CD14-positive monocyte (primary cell): ENCODE data around the gene SRCIN1. TPM values are rescaled to one million over a fixed set of nuclear protein-coding genes. Genes with fewer than 3 reads are reported as not detected.

Source experiments
- DNase-seq, 3 donors: peaks; one replicate each; pipeline ENCODE4 v3.0.0-alpha.2; 2011 to 2022
- H2AFZ ChIP-seq: 2 replicates; pipeline ENCODE4 v1.6.0; 2012; ENCODE audit warnings: mild to moderate bottlenecking, low read depth, low read length, inconsistent platforms; ENCODE audit not compliant: insufficient read depth, poor library complexity, severe bottlenecking
- H3K27ac ChIP-seq, 2 donors: 1 replicate in 1 of 2; 2 replicates in 1 of 2; pipeline ENCODE4 v1.5.1; 2012 to 2013; ENCODE audit warnings: low read length in 2 of 2, control low read depth in 1 of 2, inconsistent platforms in 1 of 2, low read depth in 1 of 2, mild to moderate bottlenecking in 1 of 2
- H3K27me3 ChIP-seq, 2 donors: one replicate each; pipeline versions ENCODE4 v1.6.0 to v1.6.1; 2011 to 2013; ENCODE audit warnings: low read length in 2 of 2; ENCODE audit not compliant: control insufficient read depth in 2 of 2, insufficient read depth in 2 of 2
- H3K36me3 ChIP-seq, 2 donors: replicated peaks in 1 of 2; 1 replicate in 1 of 2; 2 replicates in 1 of 2; pipeline versions ENCODE4 v1.5.1 to v1.6.1; 2012 to 2013; ENCODE audit warnings: low read length in 2 of 2, control low read depth in 1 of 2, inconsistent platforms in 1 of 2, mild to moderate bottlenecking in 1 of 2; ENCODE audit not compliant: insufficient read depth in 2 of 2, control insufficient read depth in 1 of 2
- H3K4me1 ChIP-seq, 2 donors: 1 replicate in 1 of 2; 2 replicates in 1 of 2; pipeline versions ENCODE4 v1.5.1 to v1.6.1; 2012 to 2013; ENCODE audit warnings: low read length in 2 of 2, control low read depth in 1 of 2, inconsistent platforms in 1 of 2, mild to moderate bottlenecking in 1 of 2, moderate library complexity in 1 of 2; ENCODE audit not compliant: insufficient read depth in 2 of 2, control insufficient read depth in 1 of 2
- H3K4me2 ChIP-seq: replicated peaks from 2 replicates; pipeline ENCODE3; 2012; ENCODE audit warnings: low read length, moderate library complexity, mild to moderate bottlenecking; ENCODE audit not compliant: poor library complexity, severe bottlenecking; ENCODE audit errors: extremely low read depth
- H3K4me3 ChIP-seq, 3 experiments: fragments of 200-600 bp in 1 of 3; sonication (generic) in 1 of 3; replicated peaks in 1 of 3; 1 replicate in 2 of 3; 2 replicates in 1 of 3; pipeline ENCODE4 v1.5.1; 2011 to 2013; ENCODE audit warnings: low read length in 3 of 3, mild to moderate bottlenecking in 3 of 3, control low read depth in 2 of 3, low read depth in 2 of 3, inconsistent platforms in 1 of 3, moderate library complexity in 1 of 3
- H3K79me2 ChIP-seq: 2 replicates; pipeline ENCODE4 v1.6.0; 2012; ENCODE audit warnings: mild to moderate bottlenecking, control low read depth, inconsistent platforms, low read length, moderate library complexity; ENCODE audit not compliant: insufficient read depth
- H3K9ac ChIP-seq: 2 replicates; pipeline ENCODE4 v1.6.0; 2017; ENCODE audit warnings: low read length, mild to moderate bottlenecking; ENCODE audit not compliant: insufficient read depth, poor library complexity, severe bottlenecking
- H3K9me3 ChIP-seq, 2 donors: replicated peaks in 1 of 2; 1 replicate in 1 of 2; 2 replicates in 1 of 2; pipeline versions ENCODE4 v1.5.1 to v1.6.1; 2012 to 2013; ENCODE audit warnings: low read length in 2 of 2, control low read depth in 1 of 2; ENCODE audit not compliant: control insufficient read depth in 1 of 2, insufficient read depth in 1 of 2
- H4K20me1 ChIP-seq: 2 replicates; pipeline ENCODE4 v1.6.0; 2012; ENCODE audit warnings: mild to moderate bottlenecking, low read length, control low read depth, moderate library complexity; ENCODE audit not compliant: insufficient read depth
- H3K27ac Mint-ChIP-seq, 7 donors: one replicate each; pipeline ENCODE4 v1.8.0; 2020; ENCODE audit warnings: mild to moderate bottlenecking in 7 of 7, mixed read lengths in 7 of 7, moderate library complexity in 6 of 7, inconsistent platforms in 2 of 7
- H3K27me3 Mint-ChIP-seq, 3 donors: one replicate each; pipeline ENCODE4 v1.8.0; 2021 to 2022; ENCODE audit warnings: low read depth in 3 of 3, mild to moderate bottlenecking in 3 of 3, mixed read lengths in 3 of 3, moderate library complexity in 3 of 3, inconsistent platforms in 1 of 3
- H3K36me3 Mint-ChIP-seq, 2 donors: one replicate each; pipeline ENCODE4 v1.8.0; 2020; ENCODE audit warnings: mixed read lengths in 2 of 2, inconsistent platforms in 1 of 2, mild to moderate bottlenecking in 1 of 2
- H3K4me1 Mint-ChIP-seq: one replicate; pipeline ENCODE4 v1.8.0; 2020; ENCODE audit warnings: mild to moderate bottlenecking, mixed read lengths
- H3K4me3 Mint-ChIP-seq, 2 donors: one replicate each; pipeline ENCODE4 v1.8.0; 2020; ENCODE audit warnings: mild to moderate bottlenecking in 2 of 2, mixed read lengths in 2 of 2, moderate library complexity in 1 of 2
- H3K9me3 Mint-ChIP-seq, 7 donors: one replicate each; pipeline ENCODE4 v1.8.0; 2020 to 2022; ENCODE audit warnings: mixed read lengths in 7 of 7, mild to moderate bottlenecking in 6 of 7, moderate library complexity in 6 of 7, inconsistent platforms in 2 of 7
- WGBS: methylation state at CpG from one replicate; pipeline ENCODE4 v1.1.5; 2013; ENCODE audit warnings: missing lambda C conversion rate; ENCODE audit not compliant: insufficient coverage; 5-methylcytosine and 5-hydroxymethylcytosine counted together
- intact Hi-C, 2 donors: fragments of 100-400 bp; cut with micrococcal nuclease; formaldehyde crosslinking; loops; one replicate each; pipeline versions ENCODE4 v1.15.0 to v1.15.1; 2023
- polyA plus RNA-seq, 3 donors: library from polyadenylated mRNA; depleted of rRNA in 1 of 3; unstranded in 2 of 3; stranded (reverse) in 1 of 3; fragments of 300-500 nt in 2 of 3; fragments of >200 nt in 1 of 3; fragmentation: Illumina TruSeq in 2 of 3; gene quantifications; 1 replicate in 2 of 3; 2 replicates in 1 of 3; pipeline ENCODE4 v1.2.3, GENCODE V29; 2012 to 2021
- TF ChIP-seq, protein P1 (sequence below): fragments of 200-600 bp; IDR thresholded peaks from one replicate; pipeline ENCODE4 v1.8.0; 2022; ENCODE audit warnings: antibody characterized with exemption, mild to moderate bottlenecking

SRCIN1 gene
- polyA plus RNA-seq, 3 donors = 0.01 TPM; not detected in 2

DNA sequence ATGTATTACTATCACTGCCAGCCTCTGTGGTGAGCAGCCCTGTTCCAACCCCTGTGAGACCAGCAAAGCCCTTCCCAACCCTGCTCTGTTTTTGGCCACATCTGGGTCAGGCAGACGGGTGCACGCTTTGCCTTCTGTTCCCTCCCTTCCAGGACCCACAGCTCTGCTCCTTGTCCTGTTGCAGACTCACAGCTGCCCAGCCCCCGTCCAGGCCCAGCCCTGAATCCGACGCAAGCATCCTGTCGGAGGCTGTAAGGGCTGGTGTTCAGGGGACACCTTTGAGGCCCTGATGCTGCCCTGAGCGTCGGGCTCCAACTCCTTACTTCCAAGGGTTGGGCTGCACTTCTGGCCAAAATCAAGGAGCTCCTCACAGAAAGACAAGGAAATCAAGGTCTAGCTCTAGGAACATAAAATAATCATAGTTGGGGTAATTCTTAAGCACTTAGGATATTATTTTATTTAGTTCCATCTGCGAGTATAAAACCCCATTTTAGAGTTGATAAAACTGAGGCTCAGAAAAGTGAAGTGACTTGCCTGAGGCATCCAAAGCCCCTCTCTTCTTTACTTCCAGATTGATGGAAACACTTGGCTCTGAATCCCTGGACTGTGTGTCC, 14.3 kb upstream of the SRCIN1 start:
- H3K4me1 Mint-ChIP-seq = peaks cover 6% of the 10 kb centered on the region
- DNase-seq = no peak
- H3K79me2 ChIP-seq = no peaks in the 10 kb centered on the region
- H3K4me3 ChIP-seq = no peak overlapping the region
- TF ChIP-seq, protein P1, sequence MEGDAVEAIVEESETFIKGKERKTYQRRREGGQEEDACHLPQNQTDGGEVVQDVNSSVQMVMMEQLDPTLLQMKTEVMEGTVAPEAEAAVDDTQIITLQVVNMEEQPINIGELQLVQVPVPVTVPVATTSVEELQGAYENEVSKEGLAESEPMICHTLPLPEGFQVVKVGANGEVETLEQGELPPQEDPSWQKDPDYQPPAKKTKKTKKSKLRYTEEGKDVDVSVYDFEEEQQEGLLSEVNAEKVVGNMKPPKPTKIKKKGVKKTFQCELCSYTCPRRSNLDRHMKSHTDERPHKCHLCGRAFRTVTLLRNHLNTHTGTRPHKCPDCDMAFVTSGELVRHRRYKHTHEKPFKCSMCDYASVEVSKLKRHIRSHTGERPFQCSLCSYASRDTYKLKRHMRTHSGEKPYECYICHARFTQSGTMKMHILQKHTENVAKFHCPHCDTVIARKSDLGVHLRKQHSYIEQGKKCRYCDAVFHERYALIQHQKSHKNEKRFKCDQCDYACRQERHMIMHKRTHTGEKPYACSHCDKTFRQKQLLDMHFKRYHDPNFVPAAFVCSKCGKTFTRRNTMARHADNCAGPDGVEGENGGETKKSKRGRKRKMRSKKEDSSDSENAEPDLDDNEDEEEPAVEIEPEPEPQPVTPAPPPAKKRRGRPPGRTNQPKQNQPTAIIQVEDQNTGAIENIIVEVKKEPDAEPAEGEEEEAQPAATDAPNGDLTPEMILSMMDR = no peak
- no peak overlapping the region for H3K27ac ChIP-seq
- WGBS = 90% methylated on average over 4 of the region's 9 CpGs
- no peaks in the 10 kb centered on the region for H3K9me3 ChIP-seq
- no peak overlapping the region for H3K27ac Mint-ChIP-seq
- no peaks in the 10 kb centered on the region for H3K36me3 ChIP-seq
- H3K4me1 ChIP-seq = peaks cover 2 to 5% of the 10 kb centered on the region in 2 donors
- no peak overlapping the region for H3K4me2 ChIP-seq
- no peak overlapping the region for H2AFZ ChIP-seq
- intact Hi-C loops = no loop called here
- H3K9ac ChIP-seq = no peak overlapping the region
- no peaks in the 10 kb centered on the region for H4K20me1 ChIP-seq
- H3K9me3 Mint-ChIP-seq = peaks cover 0 to 6% (median 2%) of the 10 kb centered on the region in 7 donors
- no peaks in the 10 kb centered on the region for H3K36me3 Mint-ChIP-seq
- peaks cover 0 to 13% of the 10 kb centered on the region in 2 donors for H3K27me3 ChIP-seq
- peaks cover 29 to 54% (median 37%) of the 10 kb centered on the region in 3 donors for H3K27me3 Mint-ChIP-seq
- H3K4me3 Mint-ChIP-seq = no peak overlapping the region

DNA sequence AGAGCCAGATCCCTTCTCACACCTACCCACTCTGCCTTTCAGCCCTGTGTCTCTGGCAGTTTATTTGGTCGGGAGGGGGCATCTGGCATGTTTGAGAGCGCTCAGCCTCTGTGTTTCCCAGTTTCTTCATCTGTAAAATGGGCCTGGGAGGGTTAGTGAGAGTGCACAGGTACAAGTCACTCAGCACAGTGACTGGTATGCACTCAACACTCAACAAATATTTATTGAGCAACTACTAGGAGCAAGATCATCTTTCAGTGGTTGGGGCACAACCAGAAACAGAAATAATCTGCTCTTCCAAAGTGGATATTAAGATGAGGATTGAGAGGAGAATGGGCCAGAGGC, 13.7 kb upstream of the SRCIN1 start:
- Mint-ChIP-seq H3K9me3 (peaks cover 0 to under 1% (median 0%) of the 10 kb centered on the region in 7 donors), H3K27ac (no peak overlapping the region), H3K4me3 (no peak overlapping the region), H3K27me3 (peaks cover 34 to 52% (median 37%) of the 10 kb centered on the region in 3 donors), H3K36me3 (no peaks in the 10 kb centered on the region), H3K4me1 (no peaks in the 10 kb centered on the region)
- no CpG with 5 or more reads among the region's 2 CpGs for WGBS
- TF ChIP-seq, protein P1 = no peak
- Histone ChIP-seq H3K36me3 (no peaks in the 10 kb centered on the region), H3K27ac (no peak overlapping the region), H3K9me3 (no peaks in the 10 kb centered on the region), H4K20me1 (no peaks in the 10 kb centered on the region), H3K27me3 (peaks cover 0 to 14% of the 10 kb centered on the region in 2 donors), H3K79me2 (no peaks in the 10 kb centered on the region), H3K4me1 (no peaks in the 10 kb centered on the region), H3K9ac (no peak overlapping the region), H2AFZ (no peak overlapping the region), H3K4me3 (no peak overlapping the region), H3K4me2 (no peak overlapping the region)
- no peak for DNase-seq
- intact Hi-C loops = no loop called here
